DOHH2 (cell line): ENCODE data around the gene LINGO3.

Experiments used
- EZH2phosphoT487 ChIP-seq: fragments of 200-600 bp; sonication (generic); IDR thresholded peaks from 2 replicates; pipeline ENCODE4 v1.6.1; 2017; ENCODE audit warnings: borderline replicate concordance, mild to moderate bottlenecking, antibody characterized with exemption, low read length, moderate library complexity, mixed read lengths
- TF ChIP-seq, protein P1 (sequence below): fragments of 200-600 bp; sonication (generic); IDR thresholded peaks from one replicate; pipeline ENCODE4 v1.5.1; 2014; ENCODE audit warnings: antibody characterized with exemption, mild to moderate bottlenecking, low read depth, low read length; ENCODE audit not compliant: poor library complexity, severe bottlenecking

DNA sequence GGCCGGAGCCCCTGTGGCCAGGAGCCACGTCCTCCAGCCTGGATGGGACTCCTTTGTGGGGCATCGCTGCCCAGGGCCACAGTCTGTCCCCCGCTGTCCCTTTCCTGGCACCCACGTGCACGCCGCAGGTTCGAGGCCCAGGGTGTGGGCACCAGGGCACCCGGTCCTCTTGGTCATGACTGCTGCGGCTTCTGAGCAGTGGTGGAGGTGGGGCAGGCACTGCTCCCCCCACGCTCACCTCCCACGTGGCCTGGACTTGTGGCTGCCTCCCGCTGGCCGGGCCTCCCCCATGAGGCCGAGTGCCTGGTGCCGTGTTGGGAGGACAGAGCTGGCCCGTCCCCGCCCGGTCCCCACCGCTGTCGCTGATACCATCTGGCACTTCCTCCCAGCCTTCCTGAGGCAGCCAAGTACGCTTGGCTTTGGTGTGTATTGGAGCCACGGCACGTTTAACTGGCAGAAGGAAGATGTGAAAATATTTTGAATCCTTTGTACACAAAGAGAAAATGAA lies 33.3 kb upstream of the LINGO3 start:
- TF ChIP-seq, protein P1, sequence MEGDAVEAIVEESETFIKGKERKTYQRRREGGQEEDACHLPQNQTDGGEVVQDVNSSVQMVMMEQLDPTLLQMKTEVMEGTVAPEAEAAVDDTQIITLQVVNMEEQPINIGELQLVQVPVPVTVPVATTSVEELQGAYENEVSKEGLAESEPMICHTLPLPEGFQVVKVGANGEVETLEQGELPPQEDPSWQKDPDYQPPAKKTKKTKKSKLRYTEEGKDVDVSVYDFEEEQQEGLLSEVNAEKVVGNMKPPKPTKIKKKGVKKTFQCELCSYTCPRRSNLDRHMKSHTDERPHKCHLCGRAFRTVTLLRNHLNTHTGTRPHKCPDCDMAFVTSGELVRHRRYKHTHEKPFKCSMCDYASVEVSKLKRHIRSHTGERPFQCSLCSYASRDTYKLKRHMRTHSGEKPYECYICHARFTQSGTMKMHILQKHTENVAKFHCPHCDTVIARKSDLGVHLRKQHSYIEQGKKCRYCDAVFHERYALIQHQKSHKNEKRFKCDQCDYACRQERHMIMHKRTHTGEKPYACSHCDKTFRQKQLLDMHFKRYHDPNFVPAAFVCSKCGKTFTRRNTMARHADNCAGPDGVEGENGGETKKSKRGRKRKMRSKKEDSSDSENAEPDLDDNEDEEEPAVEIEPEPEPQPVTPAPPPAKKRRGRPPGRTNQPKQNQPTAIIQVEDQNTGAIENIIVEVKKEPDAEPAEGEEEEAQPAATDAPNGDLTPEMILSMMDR, result no peak
- no peak for TF ChIP-seq EZH2phosphoT487
